HG03280 (cell line): ENCODE measurements around the gene NIT1.
A peak's percentile ranks its signal among the peaks of the same experiment; 100 is the strongest.

Source experiments
- ATAC-seq: cut with Tn5 transposase; IDR thresholded peaks from one replicate; pipeline ENCODE4 v1.9.1; 2021; ENCODE audit warnings: mild to moderate bottlenecking, moderate library complexity; ENCODE audit not compliant: unreplicated experiment

NIT1 gene

GRCh38 chr1:161117759-161118581 is at the start of gene NIT1, which contains the start of gene PFDN2:
NIT1 (plus strand) TSS chr1:161118105; CDS start chr1:161118177, 72 bp downstream.
PFDN2 (minus strand) TSS chr1:161118037; CDS start chr1:161118026, 11 bp downstream.
- ATAC-seq = peak; percentile 83

DNA sequence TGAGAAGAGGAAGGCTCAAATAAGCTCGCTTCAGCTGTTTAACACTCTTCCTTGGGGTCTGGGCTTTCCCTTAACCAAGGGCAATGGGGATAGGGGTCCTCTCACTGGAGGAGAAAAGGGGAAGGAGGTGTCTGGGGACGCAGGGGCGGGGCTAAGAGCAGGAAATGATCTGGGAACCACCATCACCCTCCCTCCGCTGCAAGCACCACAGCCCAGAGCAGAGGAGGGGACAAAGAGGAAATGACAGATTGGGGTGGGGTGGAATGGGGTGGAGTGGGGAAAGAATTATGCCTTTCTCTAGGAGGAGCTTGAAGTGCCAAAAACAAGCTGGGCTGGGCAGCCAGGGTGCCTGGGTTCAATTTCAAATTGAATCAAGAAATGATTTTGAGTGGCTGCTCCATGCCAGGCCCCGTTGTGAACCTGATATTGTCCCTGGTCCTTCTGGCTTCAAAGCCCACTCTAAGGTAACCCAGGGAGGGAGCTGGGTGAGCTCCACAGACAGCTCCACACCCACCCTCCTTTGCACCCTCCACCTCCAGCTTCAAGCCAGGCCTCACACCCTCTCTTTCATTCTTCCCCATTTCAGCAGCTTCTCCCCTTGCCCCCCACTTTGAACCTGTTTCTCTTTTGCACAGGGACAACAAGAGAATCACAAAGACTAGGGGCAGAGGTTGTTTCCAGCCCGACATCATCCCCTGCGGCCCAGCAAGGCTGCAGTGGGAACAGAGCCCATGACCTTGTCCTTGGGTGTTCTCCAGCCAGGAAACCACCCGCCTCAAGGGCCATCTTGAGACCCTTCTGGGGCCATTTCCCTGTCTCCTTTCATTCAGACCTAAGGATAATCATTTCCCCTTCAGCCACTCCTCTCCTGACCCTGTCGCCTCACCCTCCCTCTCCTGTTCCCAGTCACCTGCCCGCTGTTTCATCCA is 49.3 kb upstream of the NIT1 start:
- peak; percentile 45 for ATAC-seq

GRCh38 chr1:161069241-161069640 is 48.7 kb upstream of the NIT1 start:
- ATAC-seq = no peak

DNA sequence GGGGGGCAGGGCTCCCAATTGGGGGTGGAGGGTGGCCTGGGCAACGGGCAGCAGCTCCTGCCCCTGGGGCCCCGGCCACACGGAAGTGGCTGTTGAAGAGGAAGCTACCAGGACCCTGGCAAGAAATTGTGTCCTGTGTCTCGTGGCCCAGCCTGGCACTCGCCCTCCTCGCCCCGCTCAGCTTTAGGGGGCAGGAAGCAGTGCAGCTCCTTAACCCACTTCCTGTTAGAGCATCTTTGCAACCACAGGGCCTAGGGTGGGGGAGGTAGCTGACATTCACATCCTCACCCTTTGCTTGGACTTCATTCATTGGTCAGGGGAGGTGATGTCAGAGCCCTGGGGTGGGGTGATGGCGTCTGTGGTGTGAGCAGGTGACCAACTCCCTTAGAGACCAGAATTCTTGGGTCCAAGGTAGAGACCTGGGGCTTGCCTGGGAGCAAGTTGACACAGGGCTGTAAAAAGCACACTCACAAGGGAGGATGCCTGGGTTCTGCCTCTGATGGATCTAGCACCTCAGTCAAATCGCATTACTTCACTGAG is 48.1 kb upstream of the NIT1 start, which contains the start of gene ARHGAP30:
TSS of gene ARHGAP30 (minus strand) at position 161 of the 540 bp plus-strand sequence. CDS start 267 bp downstream, outside the sequence.
- ATAC-seq = peak; percentile 91

DNA sequence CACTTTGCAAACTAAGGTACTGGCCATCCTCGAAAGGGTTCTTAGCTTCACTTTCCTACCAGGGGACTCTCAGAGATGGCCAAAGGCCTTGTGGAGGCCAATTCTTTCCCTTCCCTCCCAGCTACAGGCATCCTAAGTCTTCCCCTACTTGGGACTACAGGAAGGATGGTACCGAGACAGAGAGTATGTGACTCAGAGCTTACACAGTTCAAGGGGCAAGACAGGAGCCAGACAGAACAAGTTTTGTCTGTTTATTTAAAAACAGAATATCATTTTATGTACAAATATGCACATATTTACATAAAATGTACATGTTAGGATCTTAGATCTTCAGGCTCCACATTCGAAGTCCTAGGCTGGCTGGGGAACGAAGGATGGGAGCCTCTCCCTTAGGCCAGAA is 47.1 kb upstream of the NIT1 start:
- no peak for ATAC-seq

DNA sequence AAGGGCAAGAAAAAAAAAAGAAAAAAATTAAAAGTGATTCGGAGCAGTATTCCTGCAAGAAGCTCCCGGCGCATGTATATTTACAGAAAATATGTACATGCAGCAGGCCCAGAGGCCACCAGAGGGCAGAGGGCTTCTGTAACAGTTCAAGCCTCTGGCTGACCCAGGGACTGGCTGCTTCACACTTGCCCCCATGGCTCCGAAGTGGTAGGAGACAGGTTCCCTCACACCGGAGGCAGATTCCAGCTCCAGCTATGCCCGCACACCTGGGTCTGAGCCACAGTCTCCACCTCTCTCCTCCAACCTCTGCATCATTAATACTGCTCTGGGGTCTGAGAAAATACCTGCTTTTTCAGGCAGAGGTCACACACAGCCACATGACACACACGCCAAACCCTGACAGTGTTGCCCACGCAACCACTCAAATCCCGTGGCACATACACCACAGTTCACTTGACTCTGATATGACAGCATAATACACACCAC is 46.0 kb upstream of the NIT1 start:
- ATAC-seq = no peak

DNA sequence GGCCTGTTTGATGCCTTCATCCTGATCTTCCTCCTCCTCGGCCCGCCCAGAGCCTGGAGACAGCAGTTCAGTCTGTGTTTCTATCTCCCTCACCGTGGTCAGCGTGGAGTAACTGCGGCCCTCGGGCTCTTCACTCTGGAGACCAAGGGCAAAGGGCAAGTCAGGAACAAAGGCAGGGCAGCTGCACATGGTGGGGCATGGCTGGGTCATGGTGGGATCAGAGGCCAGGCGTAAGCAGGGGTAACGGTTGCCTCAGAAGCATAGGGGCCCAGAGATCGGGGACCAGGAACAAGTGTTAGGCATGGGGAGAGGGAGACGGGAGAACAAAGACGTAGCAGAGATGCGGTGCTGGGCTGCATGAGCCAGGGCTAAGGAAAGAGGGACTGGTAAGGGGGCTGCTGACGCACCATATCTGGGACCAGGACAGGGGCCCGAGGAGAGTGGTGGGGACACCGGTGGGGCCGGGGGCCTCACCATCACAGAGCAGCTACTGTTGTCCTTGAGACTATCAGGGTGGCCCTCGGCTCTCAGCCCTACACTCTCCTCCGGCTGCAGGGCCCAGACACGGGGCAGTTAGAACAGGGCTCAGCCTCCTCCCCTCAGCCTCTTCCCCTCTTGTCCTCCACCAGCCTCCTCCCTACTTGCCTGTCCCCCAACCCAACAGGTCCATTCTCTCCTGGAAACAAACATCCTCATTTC is 45.0 kb upstream of the NIT1 start:
- no peak for ATAC-seq

DNA sequence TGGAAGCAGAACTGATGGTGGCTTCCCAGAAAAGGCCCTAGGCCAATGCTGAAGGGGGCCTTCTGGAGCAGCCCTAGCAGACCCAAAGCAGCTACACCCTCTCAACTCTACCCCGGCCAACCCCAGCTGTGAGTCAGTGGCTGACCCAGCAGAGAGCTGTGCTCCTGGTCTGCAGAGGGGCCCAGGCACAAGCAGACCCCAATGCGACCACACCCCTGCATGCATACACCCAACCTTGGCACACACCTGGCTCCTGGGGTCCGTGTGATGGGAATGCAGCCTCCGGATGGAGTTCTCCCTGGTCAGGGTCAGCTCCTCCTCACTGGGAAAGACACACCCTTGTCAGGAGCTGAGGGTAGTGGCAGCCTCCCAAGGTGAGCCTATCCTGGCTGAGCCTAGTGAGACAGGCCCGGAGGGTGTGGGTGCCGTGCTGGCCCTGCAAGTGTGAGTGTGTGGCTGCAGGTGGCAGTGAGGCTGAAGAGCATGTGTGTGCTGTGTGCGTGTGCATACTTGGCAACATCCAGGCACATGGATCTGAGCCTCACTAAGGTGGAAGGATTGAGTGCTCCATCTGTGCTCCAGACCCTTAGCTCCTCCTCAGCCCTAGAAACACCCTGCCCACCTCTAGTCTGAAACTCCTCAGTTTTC is 44.3 kb upstream of the NIT1 start:
- no peak for ATAC-seq

- ATAC-seq = no peak
Observed at GRCh38 chr1:161074676-161075368, 43.1 kb upstream of the NIT1 start.

DNA sequence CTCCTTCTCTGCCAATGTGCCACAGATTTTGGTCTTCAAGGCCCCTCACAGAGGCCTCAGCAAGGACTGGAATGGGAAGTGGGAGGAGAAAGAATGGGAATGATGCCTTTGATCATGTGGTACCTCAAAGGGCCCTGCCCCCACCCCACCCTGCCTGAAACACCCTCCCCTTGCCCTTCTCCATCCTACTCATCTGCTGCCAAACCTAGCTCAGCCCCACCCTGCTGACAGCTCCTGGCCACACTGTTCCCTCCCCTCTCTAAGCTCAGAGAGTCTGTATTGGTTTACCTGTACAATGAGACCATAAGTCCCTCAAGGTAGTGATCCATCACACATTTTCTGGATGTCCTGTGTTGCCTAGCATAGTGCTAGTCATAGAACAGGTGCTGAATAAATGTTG is 41.5 kb upstream of the NIT1 start:
- no peak for ATAC-seq

GRCh38 chr1:161077426-161077825 is 40.5 kb upstream of the NIT1 start:
- ATAC-seq = no peak

GRCh38 chr1:161079436-161080110 is 38.3 kb upstream of the NIT1 start:
- no peak for ATAC-seq

GRCh38 chr1:161080441-161081405 is 37.2 kb upstream of the NIT1 start:
- no peak for ATAC-seq

DNA sequence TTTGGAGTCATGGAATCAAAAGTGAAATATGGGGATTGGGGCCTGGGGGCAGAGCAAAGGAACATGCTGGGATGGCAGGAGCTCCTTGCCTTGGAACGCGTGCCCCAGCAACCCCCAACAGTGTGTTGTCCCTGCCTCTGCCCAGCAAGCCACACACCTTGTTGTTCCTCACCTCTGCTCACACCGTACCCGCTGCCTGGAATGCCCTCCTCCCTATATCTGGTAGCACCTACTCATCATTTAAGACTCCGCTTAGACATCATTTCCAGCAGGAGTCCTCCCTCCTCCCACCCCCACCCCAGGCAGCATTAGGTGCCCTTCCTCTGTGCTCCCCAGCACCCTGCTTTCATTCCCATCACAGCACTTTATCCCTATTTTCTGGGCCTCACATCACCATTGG is 36.4 kb upstream of the NIT1 start:
- ATAC-seq = no peak

GRCh38 chr1:161082483-161082882 is 35.4 kb upstream of the NIT1 start:
- no peak for ATAC-seq

GRCh38 chr1:161082996-161083747 is 34.7 kb upstream of the NIT1 start:
- no peak for ATAC-seq
